ENCODE measurements around the gene NCOA4. TPM values are rescaled to one million over a fixed set of nuclear protein-coding genes. Genes with fewer than 3 reads are reported as not detected.
"Not testable (repeated sequence)": the region's sequence is repeated elsewhere in the genome, so short reads cannot be mapped to it uniquely, and the experiment has no call there.

The NCOA4 gene
- total RNA-seq, 2 donors from 2014 or later: 90.0 to 128 TPM

DNA sequence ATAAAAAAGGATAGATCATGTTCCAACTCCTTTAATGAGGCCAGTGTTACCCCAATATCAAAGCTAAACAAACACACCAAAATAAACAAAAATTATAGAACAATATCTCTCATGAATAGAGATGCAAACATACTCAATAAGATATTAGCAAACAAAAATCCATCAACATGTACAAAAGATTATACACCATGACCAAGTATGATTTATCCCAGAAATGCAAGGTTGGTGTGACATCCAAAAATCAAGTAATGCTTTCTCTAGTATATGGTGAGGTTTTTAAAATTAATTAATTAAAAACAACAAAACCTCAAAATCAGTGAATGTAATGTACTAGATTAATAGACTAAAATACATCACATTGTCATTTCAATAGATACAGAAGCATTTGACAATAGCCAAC is 26.6 kb upstream of the NCOA4 start:
- H3K36me3 Mint-ChIP-seq: peaks cover 8% of the 10 kb centered on the region in 2 donors
- peaks cover 7 to 9% of the 10 kb centered on the region in 2 donors for H3K9me3 Mint-ChIP-seq
- DNase-seq (ENCODE audit: low spot score in 2 of 2) (no peak), ATAC-seq (no peak)
- no peak overlapping the region for H3K27ac Mint-ChIP-seq

DNA sequence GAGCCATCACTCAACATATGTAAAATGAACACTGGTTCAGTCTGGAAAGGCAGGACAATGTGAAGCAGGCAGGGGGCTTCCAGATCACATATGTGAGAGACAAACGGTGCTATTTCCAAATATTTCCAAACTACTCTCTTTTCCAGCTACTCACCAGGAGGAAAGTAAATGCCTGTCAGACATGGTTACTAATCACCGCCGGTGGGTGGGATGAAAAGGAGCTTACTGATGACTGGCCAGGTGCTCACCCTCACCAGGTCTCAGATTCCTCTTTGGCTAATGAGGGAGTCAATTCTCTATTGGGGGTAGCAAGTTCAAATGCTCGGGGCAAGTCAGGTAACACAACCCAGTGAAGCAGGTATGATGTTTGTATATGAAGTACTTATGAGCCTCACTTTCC is 25.3 kb upstream of the NCOA4 start:
- ATAC-seq (no peak), DNase-seq (ENCODE audit: low spot score in 2 of 2) (no peak)
- peaks cover 7 to 9% of the 10 kb centered on the region in 2 donors for H3K9me3 Mint-ChIP-seq
- peaks cover 8% of the 10 kb centered on the region in 2 donors for H3K36me3 Mint-ChIP-seq
- no peak overlapping the region for H3K27ac Mint-ChIP-seq

DNA sequence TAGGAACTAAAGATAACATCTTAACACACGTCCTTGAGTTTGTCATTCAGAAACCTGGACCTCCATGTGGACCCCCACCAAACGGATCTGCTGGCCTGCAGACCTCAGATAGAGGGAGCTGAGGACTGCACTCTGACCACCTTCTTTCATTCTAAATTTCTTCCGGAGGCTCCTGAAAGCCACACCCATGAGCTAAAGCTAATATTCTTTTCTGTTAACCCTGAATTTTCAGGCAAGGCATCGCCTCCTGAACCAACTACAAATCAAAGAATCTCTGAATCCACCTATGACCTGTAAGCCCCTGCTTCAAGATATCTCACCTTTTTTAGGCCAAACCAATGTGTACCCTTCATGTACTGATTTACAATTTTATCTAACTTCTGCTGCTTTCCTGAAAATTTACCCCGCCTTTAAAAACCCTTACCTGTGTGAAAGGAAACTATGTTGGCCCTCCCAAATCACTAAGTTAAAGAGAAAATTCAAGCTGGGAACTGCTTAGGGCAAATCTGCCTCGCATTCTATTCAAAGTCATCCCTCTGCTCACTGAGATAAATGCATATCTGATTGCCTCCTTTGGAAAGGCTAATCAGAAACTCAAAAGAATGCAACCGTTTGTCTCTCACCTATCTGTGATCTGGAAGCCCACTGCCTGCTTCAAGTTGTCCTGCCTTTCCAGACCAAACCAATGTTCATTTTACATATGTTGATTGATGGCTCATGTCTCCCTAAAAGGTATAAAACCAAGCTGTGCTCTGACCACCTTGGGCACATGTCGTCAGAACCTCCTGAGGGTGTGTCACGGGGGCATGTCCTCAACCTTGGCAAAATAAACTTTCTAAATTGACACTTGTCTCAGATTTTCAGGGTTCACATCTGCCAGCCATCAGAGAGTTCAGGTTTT is 23.4 kb upstream of the NCOA4 start:
- Mint-ChIP-seq H3K27ac (no peak overlapping the region), H3K36me3 (peaks cover 8% of the 10 kb centered on the region in 2 donors), H3K9me3 (peaks cover 7 to 9% of the 10 kb centered on the region in 2 donors)
- no peak for ATAC-seq
- no peak for DNase-seq (ENCODE audit: low spot score in 2 of 2)

DNA sequence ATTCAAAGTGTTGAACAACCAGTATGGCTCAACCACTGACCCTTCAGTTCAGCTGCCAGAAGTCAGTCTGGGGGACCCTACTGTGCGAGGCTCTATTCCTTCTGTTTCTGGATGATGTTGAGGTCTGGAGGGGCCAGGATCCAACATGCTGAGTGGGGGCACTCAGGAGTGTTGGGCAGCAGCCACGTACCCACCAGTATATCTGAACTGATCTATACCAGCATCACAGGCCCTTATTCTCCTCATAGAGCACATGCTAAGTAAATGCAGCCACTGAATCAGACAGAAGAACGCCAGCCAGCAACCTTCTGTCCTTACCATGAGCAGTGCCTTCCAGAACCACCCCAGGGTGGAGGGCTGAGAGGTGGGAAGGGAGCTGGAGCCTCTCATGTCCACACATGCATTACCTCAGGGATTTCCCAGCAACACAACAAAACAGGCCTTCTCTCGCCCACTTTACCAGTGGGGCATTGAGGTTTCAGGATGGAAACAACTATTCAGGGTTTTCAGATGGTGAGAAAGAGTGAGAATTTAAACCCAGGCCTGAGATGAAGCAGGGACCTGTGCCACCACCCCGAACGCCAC is 22.5 kb upstream of the NCOA4 start:
- Mint-ChIP-seq H3K36me3 (peaks cover 8% of the 10 kb centered on the region in 2 donors), H3K27ac (no peak overlapping the region), H3K9me3 (peaks cover 7 to 9% of the 10 kb centered on the region in 2 donors)
- ATAC-seq: no peak
- DNase-seq (ENCODE audit: low spot score in 2 of 2): no peak

DNA sequence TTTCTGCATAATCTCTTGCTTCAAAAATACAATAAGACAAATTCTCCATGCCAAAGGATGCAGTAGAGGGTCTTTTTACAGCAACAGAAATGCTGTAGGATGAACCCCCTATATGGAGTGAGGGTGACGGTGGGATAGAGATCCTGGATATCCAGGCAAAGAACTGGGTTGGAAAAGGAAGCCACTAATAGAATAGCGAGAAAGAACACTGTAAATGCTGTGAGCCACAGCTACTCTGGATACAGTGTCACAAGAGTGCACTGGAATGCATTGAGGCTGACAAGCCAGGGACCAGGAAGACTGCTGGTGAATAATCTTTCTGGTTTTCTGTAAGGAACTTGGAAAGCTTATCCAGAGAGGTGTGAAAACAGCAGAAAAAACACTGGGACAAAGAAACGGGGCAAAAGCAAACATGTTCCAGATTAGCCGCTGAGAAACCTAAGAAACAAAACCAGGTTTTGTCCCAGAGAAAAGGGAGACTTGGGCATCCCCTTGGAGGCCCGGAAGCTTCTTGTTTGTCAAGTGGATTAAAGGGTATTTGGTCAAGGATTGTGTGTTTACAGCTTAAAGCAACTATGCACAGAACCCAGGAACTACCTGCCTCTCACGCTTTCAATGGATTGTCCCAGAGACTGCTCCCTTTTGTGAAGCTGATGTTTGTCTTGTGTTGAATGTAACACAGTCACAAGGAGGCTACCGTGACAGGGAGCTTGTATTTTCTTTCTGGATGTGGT is 21.8 kb upstream of the NCOA4 start:
- Mint-ChIP-seq H3K9me3 (peaks cover 4 to 5% of the 10 kb centered on the region in 2 donors), H3K27ac (no peak overlapping the region), H3K36me3 (peaks cover 6% of the 10 kb centered on the region in 2 donors)
- DNase-seq (ENCODE audit: low spot score in 2 of 2) (no peak), ATAC-seq (no peak)

DNA sequence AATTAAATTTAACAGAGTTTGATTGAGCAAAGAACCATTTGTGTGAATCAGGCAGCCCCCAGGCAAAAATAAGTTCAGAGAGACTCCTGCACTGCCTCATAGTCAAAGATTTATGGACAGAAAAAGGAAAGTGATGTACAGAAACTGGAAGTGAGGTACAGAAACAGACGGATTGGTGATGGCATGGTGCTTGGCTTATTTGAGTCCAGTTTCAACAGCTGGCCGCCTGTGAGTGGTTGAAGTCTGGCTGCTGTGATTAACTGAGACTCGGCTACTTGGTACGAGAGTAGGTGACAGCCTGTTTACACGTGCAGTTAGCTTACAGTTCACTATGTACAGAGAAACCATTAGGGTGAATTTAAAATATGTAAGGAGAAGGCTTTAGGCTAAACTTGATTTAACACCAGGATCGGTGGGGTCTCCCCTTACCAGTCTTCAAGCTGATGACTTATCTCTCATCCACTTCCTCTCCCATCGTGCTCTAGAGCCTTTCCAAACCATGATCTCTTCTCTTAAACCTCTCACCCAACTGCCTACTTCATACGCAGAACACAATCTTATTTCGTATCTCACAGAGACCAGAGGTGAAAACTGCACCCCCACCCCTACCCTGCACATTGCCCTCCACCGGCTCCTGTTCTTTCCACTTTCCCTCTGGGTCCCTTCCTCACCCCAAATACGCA is 20.7 kb upstream of the NCOA4 start:
- Mint-ChIP-seq H3K27ac (no peak overlapping the region), H3K9me3 (no peaks in the 10 kb centered on the region), H3K36me3 (no peaks in the 10 kb centered on the region)
- no peak for DNase-seq (ENCODE audit: low spot score in 2 of 2)
- ATAC-seq: no peak

DNA sequence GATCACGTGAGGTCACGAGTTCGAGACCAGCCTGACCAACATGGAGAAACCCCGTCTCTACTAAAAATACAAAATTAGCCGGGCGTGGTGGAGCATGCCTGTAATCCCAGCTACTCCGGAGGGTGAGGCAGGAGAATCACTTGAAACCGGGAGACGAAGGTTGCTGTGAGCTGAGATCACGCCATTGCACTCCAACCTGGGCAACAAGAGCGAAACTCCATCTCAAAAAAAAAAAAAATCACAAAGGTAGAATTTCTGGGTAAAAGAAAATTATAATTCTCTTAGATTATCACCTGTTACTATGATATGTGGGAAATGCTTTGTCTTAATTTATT is 19.0 kb upstream of the NCOA4 start:
- not testable (repeated sequence) for DNase-seq (ENCODE audit: low spot score in 2 of 2); H3K27ac Mint-ChIP-seq; H3K9me3 Mint-ChIP-seq; H3K36me3 Mint-ChIP-seq; ATAC-seq

DNA sequence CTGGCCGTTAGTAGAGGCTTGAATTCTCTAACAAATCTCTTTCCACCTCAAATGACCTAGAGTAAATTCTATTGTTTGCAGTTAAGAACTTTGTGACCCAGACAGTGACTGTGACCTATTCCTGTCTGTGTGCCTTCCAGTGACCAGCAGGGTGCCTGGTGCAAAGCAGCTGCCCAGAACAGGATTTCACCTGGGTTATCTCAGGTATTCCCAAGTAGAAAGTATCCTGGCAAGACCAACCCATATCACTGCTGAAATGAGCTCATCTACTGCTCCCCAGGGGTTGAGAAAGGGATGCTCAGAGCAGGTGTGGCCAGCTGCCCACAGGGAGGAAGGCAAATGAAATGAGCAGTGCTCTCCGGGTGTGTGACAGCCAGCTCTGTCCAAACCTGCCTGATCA is 17.7 kb upstream of the NCOA4 start:
- ATAC-seq: no peak

DNA sequence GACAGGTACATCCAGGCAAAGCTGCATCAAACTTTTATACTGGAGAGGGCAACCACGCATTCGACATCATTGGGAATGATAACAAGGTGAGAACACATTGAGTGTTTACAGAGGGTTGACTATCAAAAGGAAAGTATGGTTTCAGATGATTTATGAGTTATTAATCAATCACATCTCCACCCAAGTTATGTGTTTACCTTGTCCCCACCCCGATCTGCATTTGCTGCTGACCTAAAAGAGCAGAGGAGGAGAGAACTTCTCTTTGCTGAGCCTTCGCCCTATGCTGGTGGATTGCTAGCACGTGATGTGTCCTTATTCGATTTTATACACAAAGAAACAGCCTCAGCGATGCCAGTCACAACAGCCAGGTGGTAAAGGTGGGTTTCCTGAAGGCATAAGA is 15.8 kb upstream of the NCOA4 start, which contains the start of gene MSMB:
TSS of gene MSMB (minus strand) at position 9 of the 400 bp plus-strand sequence. CDS start 32 bp downstream, outside the sequence.
- H3K9me3 Mint-ChIP-seq: no peaks in the 10 kb centered on the region
- H3K27ac Mint-ChIP-seq: no peak within 1 kb of the TSS
- DNase-seq (ENCODE audit: low spot score in 2 of 2): no peak
- no peaks in the 10 kb centered on the region for H3K36me3 Mint-ChIP-seq
- ATAC-seq: no peak

More for the DNA sequence above, 17.7 kb upstream of the NCOA4 start:
- Mint-ChIP-seq H3K9me3 (no peaks in the 10 kb centered on the region), H3K36me3 (no peaks in the 10 kb centered on the region), H3K27ac (no peak overlapping the region)
- no peak for DNase-seq (ENCODE audit: low spot score in 2 of 2)

DNA sequence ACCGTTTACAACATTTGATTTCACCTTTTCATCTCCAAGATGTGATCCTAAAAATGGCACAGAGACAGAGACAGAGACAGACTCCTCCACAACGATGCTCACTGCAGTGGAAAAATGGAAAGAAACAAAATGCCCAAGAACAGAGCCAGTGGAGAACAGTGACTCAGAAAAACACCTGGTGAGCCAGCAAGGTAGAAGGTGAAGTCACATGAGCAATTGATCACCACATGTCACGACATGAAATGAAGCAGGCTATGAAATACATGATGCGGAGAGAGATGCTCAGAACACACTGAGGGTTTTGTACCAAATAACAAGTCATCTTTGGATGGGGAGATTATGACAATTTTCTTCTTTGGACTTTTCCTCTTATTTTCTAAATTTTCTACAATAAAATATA is 12.1 kb upstream of the NCOA4 start:
- no peaks in the 10 kb centered on the region for H3K36me3 Mint-ChIP-seq
- DNase-seq (ENCODE audit: low spot score in 2 of 2) (no peak), ATAC-seq (no peak)
- no peak overlapping the region for H3K27ac Mint-ChIP-seq
- no peaks in the 10 kb centered on the region for H3K9me3 Mint-ChIP-seq

DNA sequence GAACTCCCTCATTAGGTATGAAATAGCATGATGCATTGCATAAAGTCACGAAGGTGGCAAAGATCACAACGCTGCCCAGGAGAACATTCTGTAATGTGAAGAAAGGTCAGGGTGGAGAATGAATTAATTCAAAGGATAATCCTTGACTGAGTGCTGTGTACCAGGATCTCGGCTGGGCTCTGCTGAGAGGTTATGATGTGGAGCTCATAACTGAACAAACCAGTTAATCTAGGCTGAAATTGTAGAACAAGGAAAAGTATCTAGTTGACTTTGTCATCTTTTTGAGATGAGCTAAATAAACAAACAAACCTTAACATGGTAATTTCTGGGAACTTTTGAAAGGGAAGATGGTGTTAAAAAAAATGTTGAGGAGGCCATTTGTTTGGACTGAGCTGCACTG is 9.6 kb upstream of the NCOA4 start:
- H3K36me3 Mint-ChIP-seq: no peaks in the 10 kb centered on the region
- DNase-seq (ENCODE audit: low spot score in 2 of 2): no peak
- no peak for ATAC-seq
- no peak overlapping the region for H3K27ac Mint-ChIP-seq
- H3K9me3 Mint-ChIP-seq: no peaks in the 10 kb centered on the region

DNA sequence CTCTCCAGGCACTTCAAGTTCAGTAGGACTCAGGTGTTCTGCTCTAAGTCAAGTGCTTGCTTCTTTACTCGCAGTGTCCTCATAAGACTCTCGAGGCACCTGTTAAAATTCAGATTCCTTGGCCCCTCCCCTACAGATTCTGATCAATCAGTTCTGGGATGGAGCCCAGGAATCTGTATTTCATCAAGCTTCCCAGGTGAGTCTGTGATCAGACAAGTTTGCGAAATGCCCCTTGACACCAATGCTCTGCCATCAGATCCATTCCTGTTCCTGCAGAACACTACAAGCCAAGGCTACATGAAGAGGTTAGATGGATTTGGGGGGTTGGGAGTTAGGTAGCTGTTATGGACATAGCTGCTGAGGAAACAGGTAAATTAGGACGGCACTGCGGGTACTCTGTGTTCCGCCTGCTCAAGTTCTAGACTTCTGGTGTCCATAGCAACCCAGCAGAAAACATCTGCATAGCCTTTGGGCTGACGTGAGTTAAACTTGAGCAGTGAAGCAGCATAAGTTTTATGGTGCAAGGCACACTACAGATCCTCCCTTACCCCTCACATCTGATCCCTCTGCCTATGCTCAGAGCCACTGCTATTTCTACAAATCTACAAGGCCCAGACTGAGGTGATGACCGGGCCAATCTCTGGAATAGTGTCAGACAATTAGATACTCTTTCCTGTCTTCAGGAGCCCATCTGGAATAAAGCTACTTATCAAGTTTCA is 6.8 kb upstream of the NCOA4 start:
- Mint-ChIP-seq H3K27ac (no peak overlapping the region), H3K9me3 (no peaks in the 10 kb centered on the region), H3K36me3 (no peaks in the 10 kb centered on the region)
- ATAC-seq (no peak), DNase-seq (ENCODE audit: low spot score in 2 of 2) (peak in 1 of 2 donors; percentile 9)

DNA sequence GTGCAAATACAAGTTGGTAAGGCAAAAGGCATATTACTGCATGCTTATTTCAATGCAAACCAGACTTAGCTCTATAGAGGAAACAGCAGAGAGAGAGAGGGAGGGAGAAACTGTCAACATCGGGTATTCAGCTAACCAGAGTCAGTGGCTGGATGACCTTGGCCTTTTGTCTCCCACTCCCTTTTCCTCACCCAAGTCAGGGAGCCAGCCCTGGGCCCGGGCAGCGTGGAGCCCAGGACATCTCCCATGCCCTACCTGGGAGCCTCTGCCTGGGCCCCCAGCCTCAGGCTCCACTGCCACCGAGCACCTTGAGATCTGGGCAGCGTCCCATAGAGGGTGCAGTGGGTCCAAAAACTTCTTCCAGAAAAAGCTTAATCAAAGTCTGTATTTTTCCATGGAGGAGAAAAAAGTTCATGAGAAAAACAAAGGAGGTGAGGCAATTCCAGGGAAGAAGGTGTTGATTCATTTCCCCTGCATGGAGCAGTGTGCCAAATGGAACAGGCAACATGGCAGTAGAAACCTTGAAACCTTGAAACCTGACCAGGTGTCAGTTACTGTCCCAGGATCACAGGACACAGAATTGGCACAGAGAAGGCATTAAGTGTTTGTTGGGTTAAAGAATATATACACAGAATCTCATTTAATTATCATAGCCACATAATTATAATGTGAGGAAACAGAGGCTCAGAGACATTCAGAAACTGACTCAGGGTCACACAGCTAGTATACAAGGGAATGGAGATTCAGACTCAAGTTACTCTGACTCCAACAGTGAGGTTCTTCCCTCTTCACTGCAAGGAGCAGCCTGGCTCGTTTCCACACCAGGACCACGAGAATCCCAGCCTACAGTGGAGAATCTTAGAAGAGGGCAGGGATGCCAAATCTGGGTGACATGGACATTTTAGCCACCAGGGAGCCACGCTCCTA is 5.8 kb upstream of the NCOA4 start:
- no peak for ATAC-seq
- Mint-ChIP-seq H3K36me3 (no peaks in the 10 kb centered on the region), H3K9me3 (no peaks in the 10 kb centered on the region), H3K27ac (peak overlapping the region in 1 of 2 donors; percentile 11)
- peak in 1 of 2 donors; percentile 21 for DNase-seq (ENCODE audit: low spot score in 2 of 2)

DNA sequence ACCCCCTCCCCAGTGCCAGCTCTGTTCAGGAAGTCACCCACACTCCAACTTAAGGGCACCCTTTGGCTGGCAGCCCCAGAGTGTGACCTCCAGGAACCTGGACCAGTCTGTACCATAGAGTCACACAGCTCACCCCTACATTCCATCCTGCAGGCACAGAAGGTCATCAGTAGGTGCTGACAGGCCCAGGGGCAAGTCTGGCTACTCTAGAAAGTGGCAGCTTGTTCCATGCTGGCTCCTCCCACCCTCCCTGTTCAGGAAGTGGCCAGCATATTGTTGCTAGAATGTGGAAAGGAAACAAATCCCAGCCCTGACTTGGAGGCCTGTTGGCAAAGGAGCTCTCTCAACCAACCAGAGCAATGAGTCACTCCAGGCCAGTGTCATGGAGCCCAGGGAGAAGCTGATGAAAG is 3.2 kb upstream of the NCOA4 start:
- ATAC-seq: no peak
- H3K27ac Mint-ChIP-seq: no peak overlapping the region
- no peaks in the 10 kb centered on the region for H3K9me3 Mint-ChIP-seq
- peaks cover 6 to 10% of the 10 kb centered on the region in 2 donors for H3K36me3 Mint-ChIP-seq
- DNase-seq (ENCODE audit: low spot score in 2 of 2): peak in 1 of 2 donors; percentile 41

All from activated naive CD4-positive, alpha-beta T cell treated with anti-CD3 and anti-CD28 coated beads, Interleukin-2, amount 50 U/mL, for 72 hours (primary cell).